Mucosa of descending colon (tissue), 3 donors: ENCODE data around the gene BMPR1A. TPM values are rescaled to one million over a fixed set of nuclear protein-coding genes. Genes with fewer than 3 reads are reported as not detected.

ENCODE experiments used
- ATAC-seq: fragments of 200-7000 bp; cut with Tn5 transposase; one replicate; pipeline ENCODE4 v1.9.1; 2020; ENCODE audit warnings: mild to moderate bottlenecking, moderate library complexity
- DNase-seq, 3 donors: peaks; one replicate each; pipeline ENCODE4 v3.0.0-alpha.2; 2020
- H3K36me3 ChIP-seq: fragments of 200-600 bp; one replicate; pipeline ENCODE4 v1.8.0; 2021; ENCODE audit warnings: low read depth, mild to moderate bottlenecking
- H3K4me1 ChIP-seq: fragments of 200-600 bp; one replicate; pipeline ENCODE4 v1.8.0; 2021; ENCODE audit warnings: low read depth, mild to moderate bottlenecking
- H3K4me3 ChIP-seq: fragments of 200-600 bp; one replicate; pipeline ENCODE4 v1.8.0; 2021; ENCODE audit warnings: mild to moderate bottlenecking
- H3K9me3 ChIP-seq: fragments of 200-600 bp; one replicate; pipeline ENCODE4 v1.8.0; 2021; ENCODE audit warnings: mild to moderate bottlenecking
- CTCF ChIP-seq: fragments of 200-600 bp; IDR thresholded peaks from one replicate; pipeline ENCODE4 v1.8.0; 2022; ENCODE audit warnings: antibody characterized with exemption, mild to moderate bottlenecking
- intact Hi-C, 2 donors: fragments of 100-400 bp; cut with DNase I in 1 of 2; cut with micrococcal nuclease in 1 of 2; formaldehyde crosslinking; loops; one replicate each; pipeline versions ENCODE4 v1.11.0 to v1.11.1; 2022; cut with DNase I, micrococcal nuclease
- total RNA-seq, 3 donors: library from RNA; stranded (reverse); fragmentation: NEBNext Ultra II Directional in 2 of 3; extraction: Animal tissue kit (Norgen Biotek cat#: 25700) in 2 of 3; gene quantifications; one replicate each; pipeline versions ENCODE4 v1.2.1 to v1.2.4, GENCODE V29; 2021 to 2023
- donor health status: DM: no; HTN: no; CAD: no; lungs with moderate emphysema.
- donor health status: DM: no; HTN: no; CAD: no.
- donor health status: DM: no; HTN: yes; CAD: no.

BMPR1A gene
- total RNA-seq, 3 donors from 2014 or later, result 44.4 to 126 (median 45.3) TPM

GRCh38 chr10:86708783-86709380 lies 47.5 kb upstream of the BMPR1A start:
- TF ChIP-seq CTCF, result no peak
- intact Hi-C loops, result loop anchor here in 1 of 2 donors (10.0 kb wide), 1 partner anchor 186 kb away; no protein-coding TSS in a partner anchor
- no peaks in the 10 kb centered on the region for H3K36me3 ChIP-seq
- no peaks in the 10 kb centered on the region for H3K9me3 ChIP-seq
- DNase-seq, result no peak
- no peak for ATAC-seq
- H3K4me1 ChIP-seq, result peaks cover 11% of the 10 kb centered on the region
- H3K4me3 ChIP-seq, result no peak overlapping the region

GRCh38 chr10:86709396-86710185 lies 46.8 kb upstream of the BMPR1A start:
- DNase-seq (peak in 1 of 3 donors; percentile 27), ATAC-seq (no peak)
- intact Hi-C loops, result loop anchor here in 1 of 2 donors (10.0 kb wide), 1 partner anchor 185 kb away; no protein-coding TSS in a partner anchor
- TF ChIP-seq CTCF, result no peak
- H3K36me3 ChIP-seq, result no peaks in the 10 kb centered on the region
- no peak overlapping the region for H3K4me3 ChIP-seq
- H3K9me3 ChIP-seq, result no peaks in the 10 kb centered on the region
- peaks cover 11% of the 10 kb centered on the region for H3K4me1 ChIP-seq

GRCh38 chr10:86710987-86711512 lies 45.4 kb upstream of the BMPR1A start:
- H3K4me1 ChIP-seq, result peaks cover 11% of the 10 kb centered on the region
- intact Hi-C loops, result no loop called here
- H3K36me3 ChIP-seq, result no peaks in the 10 kb centered on the region
- peak; percentile 92 for TF ChIP-seq CTCF
- DNase-seq (peak; percentile 88 to 96 (median 92)), ATAC-seq (peak; percentile 98)
- H3K4me3 ChIP-seq, result peak overlapping the region; percentile 70
- H3K9me3 ChIP-seq, result no peaks in the 10 kb centered on the region

GRCh38 chr10:86711513-86712316 lies 44.7 kb upstream of the BMPR1A start:
- Histone ChIP-seq H3K36me3 (no peaks in the 10 kb centered on the region), H3K4me3 (peak overlapping the region; percentile 70), H3K4me1 (peaks cover 11% of the 10 kb centered on the region), H3K9me3 (no peaks in the 10 kb centered on the region)
- peak; percentile 62 to 71 (median 69) for DNase-seq
- intact Hi-C loops, result no loop called here
- peak; percentile 59 for ATAC-seq
- no peak for TF ChIP-seq CTCF

- no peaks in the 10 kb centered on the region for H3K36me3 ChIP-seq
- DNase-seq (no peak), ATAC-seq (no peak)
- no peak for TF ChIP-seq CTCF
- H3K4me1 ChIP-seq, result peaks cover 11% of the 10 kb centered on the region
- H3K4me3 ChIP-seq, result no peak overlapping the region
- no peaks in the 10 kb centered on the region for H3K9me3 ChIP-seq
- intact Hi-C loops, result no loop called here
These were observed 44.1 kb upstream of the BMPR1A start for GRCh38 chr10:86712317-86712707.
